Coronary artery (tissue), 2 donors: ENCODE measurements around the gene SLC49A3.
"Not testable (repeated sequence)": the region's sequence is repeated elsewhere in the genome, so short reads cannot be mapped to it uniquely, and the experiment has no call there.

Source experiments
- DNase-seq: peaks from one replicate; pipeline ENCODE4 v3.0.0-alpha.2; 2017; ENCODE audit warnings: low spot score
- H3K27ac ChIP-seq, 2 donors: fragments of 200-600 bp; sonication (generic); one replicate each; pipeline ENCODE4 v1.5.1; 2016 to 2019
- H3K4me3 ChIP-seq: fragments of 200-600 bp; sonication (generic); 2 replicates; pipeline ENCODE4 v1.5.1; 2016; ENCODE audit warnings: mild to moderate bottlenecking, moderate library complexity
- TF ChIP-seq, protein P1 (sequence below): fragments of 200-600 bp; sonication (generic); IDR thresholded peaks from one replicate; pipeline ENCODE4 v1.5.1; 2019; ENCODE audit warnings: antibody characterized with exemption

SLC49A3 gene

DNA sequence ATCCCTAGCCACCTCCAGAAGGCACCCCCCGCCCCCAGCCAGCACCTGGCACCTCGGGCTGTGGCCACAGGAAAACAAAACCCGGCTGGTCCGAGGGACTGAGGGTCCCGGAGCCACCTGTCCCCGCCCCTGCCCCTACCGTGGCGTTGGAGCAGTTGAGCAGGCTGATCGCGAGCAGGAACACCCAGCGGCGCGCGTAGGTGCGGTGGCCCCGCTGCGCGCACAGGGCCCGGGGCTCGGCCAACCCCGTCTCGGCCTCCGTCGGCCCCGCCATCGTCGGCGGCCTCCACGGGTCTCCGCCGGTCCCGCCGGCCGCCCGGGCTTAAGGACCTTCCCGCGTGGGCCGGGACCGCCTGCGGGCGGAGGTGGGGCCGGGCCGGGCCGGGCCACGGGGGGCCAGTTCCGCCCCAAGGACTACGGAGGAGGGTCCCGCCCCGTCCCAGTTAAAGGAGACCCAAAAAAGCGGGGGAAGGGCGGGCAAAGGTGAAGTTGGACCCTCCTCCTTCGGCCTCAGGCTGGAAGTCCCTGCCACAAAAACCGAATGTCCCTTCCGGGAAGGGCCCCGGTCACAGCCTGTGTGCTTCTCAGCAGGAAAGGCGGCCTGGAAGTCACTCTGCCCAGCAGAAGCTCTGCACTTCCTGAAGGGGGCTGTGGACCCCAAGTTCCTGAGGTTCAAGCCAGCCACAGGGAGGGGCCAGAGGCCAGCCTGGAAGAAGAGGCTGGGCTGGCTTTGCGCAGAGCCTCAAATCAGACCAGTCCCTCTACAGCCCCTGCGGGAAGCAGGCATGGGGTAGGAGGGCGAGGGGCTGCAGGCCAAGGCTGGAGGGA lies at the start of gene SLC49A3:
Gene SLC49A3, minus strand, starts transcription at position 298 of the 828 bp plus-strand sequence. Its CDS starts 24 bp downstream, at position 274.
- Histone ChIP-seq H3K27ac (peak within 1 kb of the TSS; percentile 62 to 91), H3K4me3 (peak within 1 kb of the TSS; percentile 79)
- DNase-seq: no peak
- TF ChIP-seq, protein P1, sequence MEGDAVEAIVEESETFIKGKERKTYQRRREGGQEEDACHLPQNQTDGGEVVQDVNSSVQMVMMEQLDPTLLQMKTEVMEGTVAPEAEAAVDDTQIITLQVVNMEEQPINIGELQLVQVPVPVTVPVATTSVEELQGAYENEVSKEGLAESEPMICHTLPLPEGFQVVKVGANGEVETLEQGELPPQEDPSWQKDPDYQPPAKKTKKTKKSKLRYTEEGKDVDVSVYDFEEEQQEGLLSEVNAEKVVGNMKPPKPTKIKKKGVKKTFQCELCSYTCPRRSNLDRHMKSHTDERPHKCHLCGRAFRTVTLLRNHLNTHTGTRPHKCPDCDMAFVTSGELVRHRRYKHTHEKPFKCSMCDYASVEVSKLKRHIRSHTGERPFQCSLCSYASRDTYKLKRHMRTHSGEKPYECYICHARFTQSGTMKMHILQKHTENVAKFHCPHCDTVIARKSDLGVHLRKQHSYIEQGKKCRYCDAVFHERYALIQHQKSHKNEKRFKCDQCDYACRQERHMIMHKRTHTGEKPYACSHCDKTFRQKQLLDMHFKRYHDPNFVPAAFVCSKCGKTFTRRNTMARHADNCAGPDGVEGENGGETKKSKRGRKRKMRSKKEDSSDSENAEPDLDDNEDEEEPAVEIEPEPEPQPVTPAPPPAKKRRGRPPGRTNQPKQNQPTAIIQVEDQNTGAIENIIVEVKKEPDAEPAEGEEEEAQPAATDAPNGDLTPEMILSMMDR: no peak

DNA sequence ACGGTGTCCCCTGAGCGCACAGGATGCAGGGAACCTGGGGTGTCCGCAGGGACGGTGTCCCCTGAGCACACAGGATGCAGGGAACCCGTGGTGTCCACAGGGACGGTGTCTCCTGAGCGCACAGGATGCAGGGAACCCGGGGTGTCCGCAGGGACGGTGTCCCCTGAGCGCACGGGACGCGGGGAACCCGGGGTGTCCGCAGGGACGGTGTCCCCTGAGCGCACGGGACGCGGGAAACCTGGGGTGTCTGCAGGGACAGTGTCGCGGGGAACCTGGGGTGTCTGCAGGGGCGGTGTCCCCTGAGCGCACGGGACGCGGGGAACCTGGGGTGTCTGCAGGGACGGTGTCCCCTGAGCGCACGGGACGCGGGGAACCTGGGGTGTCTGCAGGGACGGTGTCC lies 47.6 kb upstream of the SLC49A3 start:
- H3K27ac ChIP-seq, DNase-seq, H3K4me3 ChIP-seq: not testable (repeated sequence)

DNA sequence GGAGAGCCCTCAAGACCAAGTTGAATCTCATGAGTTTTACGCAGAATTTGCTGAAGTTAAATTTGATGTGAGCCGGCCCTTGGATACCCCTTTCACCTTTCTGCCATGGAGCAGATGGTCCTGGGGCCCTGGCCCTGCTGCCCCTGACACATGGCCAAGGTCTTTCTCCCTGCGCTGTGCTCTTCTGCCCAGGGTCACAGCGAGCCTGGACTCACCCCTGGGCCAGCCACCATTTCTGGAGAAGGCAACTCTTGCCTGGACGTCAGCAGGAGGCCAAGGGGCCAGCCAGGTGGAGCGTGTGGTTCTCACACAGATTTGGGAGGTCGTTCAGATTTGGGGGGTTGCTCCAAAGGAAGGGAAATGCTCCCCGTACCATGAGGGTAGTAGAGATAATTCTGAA lies 46.6 kb upstream of the SLC49A3 start:
- Histone ChIP-seq H3K27ac (no peak overlapping the region), H3K4me3 (no peak overlapping the region)
- TF ChIP-seq, protein P1: no peak
- DNase-seq: no peak

GRCh38 chr4:734951-735350 lies 46.0 kb upstream of the SLC49A3 start:
- no peak for DNase-seq
- Histone ChIP-seq H3K4me3 (no peak overlapping the region), H3K27ac (no peak overlapping the region)
- TF ChIP-seq, protein P1: no peak

- Histone ChIP-seq H3K4me3 (no peak overlapping the region), H3K27ac (no peak overlapping the region)
- TF ChIP-seq, protein P1: no peak
- no peak for DNase-seq
These were observed 45.1 kb upstream of the SLC49A3 start for GRCh38 chr4:734075-734474.

GRCh38 chr4:733631-733980 lies 44.7 kb upstream of the SLC49A3 start:
- no peak for DNase-seq
- TF ChIP-seq, protein P1: no peak
- H3K27ac ChIP-seq: no peak overlapping the region
- no peak overlapping the region for H3K4me3 ChIP-seq

DNA sequence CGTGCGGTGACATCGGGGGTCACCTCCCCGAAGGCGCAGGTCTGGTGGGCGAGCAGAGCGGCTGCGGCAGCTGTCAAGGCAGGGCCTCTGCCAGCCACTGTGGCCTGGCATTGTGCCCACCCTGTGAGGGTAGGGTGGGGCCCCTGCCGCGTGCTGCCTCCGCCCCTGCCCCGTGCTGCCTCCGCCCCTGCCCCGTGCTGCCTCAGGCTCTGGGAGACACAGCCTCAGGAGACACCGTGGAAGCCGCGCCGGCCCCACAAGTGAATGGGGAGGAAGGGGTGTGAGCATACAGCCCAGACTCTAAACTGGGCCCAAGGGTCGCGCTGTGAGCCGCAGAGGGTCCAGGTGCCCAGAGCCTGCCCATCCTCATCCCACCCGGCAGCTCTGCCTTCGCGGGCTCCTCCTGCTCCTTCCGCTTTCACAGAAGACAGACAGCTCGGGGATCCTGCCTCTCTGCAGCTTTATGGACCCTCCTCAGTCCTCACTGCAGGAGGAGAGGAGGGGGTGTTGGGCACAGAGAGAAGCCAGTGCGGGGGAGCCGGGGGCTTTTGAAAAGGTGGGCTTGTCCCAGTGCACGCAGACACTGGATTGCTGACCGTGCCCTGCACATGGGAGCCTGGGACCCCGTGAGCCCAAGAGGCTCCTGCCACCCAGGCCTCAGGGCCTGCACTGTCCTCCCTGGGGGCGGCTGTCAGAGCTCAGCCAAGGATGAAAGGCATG lies 44.1 kb upstream of the SLC49A3 start:
- no peak for DNase-seq
- TF ChIP-seq, protein P1: no peak
- Histone ChIP-seq H3K27ac (no peak overlapping the region), H3K4me3 (no peak overlapping the region)
